ENCODE results near the gene IL1RAP.

GRCh38 chr3:190684776-190685175 is 170.9 kb downstream of the IL1RAP start:
- TF ChIP-seq MAX (IDR thresholded peaks at IDR 0.05; ENCODE audit: insufficient read depth, insufficient read length) (no peak), FOS (IDR thresholded peaks at IDR 0.05; ENCODE audit: borderline replicate concordance, insufficient read depth, low read length) (no peak), CTCF (IDR thresholded peaks at IDR 0.05; ENCODE audit: extremely low read depth in 1 of 2, insufficient read depth in 1 of 2, low read depth in 1 of 2, low read length in 2 of 2) (no peak)

All from endothelial cell of umbilical vein (primary cell).